NCI-H345 (cell line): ENCODE results near the gene MYO5A.
"Not testable (repeated sequence)": the region's sequence is repeated elsewhere in the genome, so short reads cannot be mapped to it uniquely, and the experiment has no call there.

ENCODE experiments used
- DNase-seq: peaks from one replicate; lab custom pipeline; 2025; lab: John Stamatoyannopoulos, UW

MYO5A gene

DNA sequence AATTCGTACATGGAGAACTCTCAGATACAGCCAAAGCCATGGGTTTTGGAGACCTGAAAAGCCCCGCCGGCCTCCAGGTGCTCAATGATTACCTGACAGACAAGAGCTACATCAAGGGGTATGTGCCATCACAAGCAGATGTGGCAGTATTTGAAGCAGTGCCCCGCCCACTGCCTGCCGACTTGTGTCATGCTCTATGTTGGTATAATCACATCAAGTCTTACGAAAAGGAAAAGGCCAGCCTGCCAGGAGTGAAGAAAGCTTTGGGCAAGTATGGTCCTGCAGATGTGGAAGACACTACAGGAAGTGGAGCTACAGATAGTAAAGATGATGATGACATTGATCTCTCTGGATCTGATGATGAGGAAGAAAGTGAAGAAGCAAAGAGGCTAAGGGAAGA is 23.5 kb downstream of the MYO5A start:
- DNase-seq: no peak

DNA sequence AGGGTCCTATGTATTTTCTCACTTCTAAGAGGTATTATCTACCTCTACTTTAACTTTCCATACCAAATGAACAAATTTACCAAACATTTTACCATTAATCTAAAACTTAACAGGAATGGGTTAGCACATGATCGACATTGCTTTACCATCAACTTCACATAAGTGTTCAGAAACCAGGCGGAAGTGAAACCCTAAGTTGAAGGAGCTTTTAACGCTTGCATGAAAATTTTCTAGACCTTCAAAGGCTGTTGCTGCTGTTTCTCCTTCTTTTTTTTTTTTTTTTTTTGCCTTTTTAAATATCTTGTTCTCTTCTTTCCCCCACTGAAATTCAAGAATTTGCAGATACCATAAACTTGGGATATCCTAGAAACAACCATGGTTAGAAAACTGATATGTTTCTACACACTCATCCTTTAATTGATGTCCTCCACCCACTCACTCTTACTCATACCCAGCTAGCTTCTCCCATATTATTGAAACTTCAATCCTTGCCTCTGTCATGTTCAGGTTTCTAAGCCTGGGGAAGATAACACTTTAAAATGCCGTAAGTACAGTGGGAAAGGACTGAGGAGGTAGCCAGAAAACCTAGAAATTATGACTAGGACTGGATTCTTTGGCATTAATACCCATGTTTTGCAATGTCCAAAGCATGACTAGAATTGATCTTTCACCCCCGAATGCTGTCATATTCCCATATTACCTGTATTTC is 24.7 kb downstream of the MYO5A start:
- DNase-seq: no peak

DNA sequence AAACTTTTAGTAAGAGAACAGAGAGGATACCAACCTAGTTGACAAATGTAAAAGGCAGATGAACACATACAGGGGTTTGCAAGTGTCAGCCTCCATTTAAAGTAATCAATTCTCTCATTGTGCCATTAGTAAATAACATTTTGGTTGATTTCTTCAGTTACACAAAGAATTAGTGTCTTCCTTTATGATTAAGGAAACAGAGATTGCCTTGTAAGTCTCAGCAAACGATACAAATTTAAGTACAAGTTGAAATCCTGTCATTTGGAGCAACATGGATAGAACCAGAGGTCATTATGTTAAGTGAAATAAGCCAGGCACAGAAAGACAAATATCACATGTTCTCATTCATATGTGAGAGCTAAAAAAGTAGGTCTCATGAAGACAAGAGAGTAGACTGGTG is 26.1 kb downstream of the MYO5A start:
- no peak for DNase-seq

- no peak for DNase-seq
Observed at GRCh38 chr15:52499506-52499905, 29.2 kb downstream of the MYO5A start.

DNA sequence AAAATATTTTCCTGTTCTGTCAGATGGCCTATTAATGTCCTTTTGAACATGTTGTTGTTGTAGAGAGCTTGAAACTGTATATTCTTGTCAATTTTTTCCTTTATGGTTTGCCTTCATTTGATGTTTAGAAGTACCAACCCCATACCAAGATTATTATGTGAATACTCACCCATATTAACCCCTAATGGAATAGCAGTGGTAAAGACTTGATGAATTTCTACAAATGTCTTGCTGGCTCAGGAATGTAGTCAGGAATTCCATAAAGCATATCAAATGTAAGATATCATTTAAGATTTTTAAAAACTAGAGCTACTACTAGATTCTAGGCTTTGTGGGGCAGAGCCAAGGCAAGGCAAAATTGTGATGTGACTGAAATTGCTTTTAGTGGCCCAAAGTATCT is 30.0 kb downstream of the MYO5A start:
- no peak for DNase-seq

DNA sequence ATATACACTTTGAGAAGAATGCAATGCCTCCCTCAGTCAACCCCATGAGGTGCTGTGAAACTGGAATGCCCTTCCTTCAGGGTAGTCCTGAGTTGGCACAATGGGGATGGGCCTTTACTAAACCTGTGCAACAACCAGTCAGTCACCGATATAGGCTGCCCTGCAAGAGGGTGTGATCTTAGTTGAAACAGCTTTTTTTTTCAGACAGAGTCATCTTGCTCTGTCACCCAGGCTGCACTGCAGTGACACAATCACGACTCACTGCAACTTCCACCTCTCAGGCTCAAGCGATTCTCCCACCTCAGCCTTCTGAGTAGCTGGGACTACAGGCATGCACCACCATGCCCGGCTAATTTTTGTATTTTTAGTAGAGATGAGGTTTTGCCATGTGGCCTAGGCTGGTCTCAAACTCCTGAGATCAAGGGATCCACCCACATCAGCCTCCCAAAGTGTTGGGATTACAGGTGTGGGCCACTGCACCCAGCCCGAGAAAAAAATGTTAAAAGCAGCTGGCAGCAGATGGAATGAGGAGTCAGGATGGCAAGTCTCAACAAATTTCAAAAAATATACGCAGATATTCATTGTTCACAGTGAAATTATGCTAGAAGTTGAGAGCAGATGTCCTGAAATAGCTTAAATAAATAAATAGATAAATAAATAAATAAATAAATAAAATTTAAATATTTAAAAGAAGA is 31.8 kb downstream of the MYO5A start:
- no peak for DNase-seq

DNA sequence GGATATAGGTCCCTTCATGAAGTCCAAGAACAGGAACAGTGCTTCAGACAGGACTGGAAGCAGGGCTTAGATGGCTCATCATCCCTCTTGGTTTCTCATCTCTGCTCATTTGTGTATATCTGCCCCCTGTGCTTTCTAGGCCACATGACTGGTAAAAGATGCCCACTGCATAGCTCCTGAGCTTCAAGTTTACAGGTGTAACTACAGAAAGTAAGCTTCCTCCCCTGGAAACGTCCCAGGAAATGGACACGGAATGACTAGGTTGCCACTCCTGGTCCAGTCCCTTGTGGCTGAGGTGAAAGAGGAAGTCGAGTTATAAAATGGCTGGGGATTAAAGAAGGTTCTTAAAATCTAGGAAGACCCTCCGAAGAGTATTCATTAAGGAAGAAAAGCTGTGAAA is 32.5 kb downstream of the MYO5A start:
- DNase-seq: no peak

GRCh38 chr15:52495125-52495524 is 33.6 kb downstream of the MYO5A start:
- no peak for DNase-seq

- DNase-seq: no peak
Observed at GRCh38 chr15:52493968-52494367, 34.7 kb downstream of the MYO5A start.

GRCh38 chr15:52492132-52492531 is 36.5 kb downstream of the MYO5A start:
- DNase-seq: no peak

GRCh38 chr15:52491472-52491871 is 37.2 kb downstream of the MYO5A start:
- no peak for DNase-seq

DNA sequence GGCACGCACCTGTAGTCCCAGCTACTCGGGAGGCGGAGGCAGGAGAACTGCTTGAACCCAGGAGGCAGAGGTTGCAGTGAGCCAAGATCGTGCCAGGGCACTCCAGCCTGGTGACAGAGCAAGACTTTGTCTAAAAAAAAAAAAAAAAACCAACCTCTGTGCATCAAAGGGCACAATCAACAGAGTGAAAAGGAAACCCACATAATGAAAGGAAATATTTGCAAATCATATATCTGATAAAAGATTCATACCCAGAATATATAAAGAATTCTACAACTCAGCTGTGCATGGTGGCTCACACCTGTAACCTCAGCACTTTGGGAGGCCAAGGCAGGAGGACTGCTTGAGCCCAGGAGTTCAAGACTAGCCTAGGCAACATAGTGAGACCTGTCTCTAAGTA is 39.2 kb downstream of the MYO5A start:
- not testable (repeated sequence) for DNase-seq

DNA sequence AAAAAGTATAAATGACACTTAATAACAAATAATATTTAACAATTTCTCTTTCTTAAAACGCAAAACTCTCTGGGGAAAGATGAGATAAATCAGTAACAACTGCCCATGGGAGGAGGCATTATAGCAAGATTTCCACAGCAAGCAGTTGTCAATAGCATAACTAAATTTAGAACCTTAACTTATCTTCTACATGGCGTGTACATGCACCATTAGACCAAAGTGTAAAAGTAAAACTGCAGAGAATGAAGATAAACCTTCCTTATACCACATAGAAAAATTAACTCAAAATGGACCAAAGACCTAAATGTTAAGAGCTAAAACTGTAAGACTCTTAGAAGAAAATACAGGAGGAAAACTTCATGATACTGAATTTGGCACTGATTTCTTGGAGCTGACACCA is 39.9 kb downstream of the MYO5A start:
- no peak for DNase-seq

GRCh38 chr15:52486003-52486996 is 42.4 kb downstream of the MYO5A start:
- no peak for DNase-seq

GRCh38 chr15:52485290-52485689 is 43.4 kb downstream of the MYO5A start:
- DNase-seq: no peak

DNA sequence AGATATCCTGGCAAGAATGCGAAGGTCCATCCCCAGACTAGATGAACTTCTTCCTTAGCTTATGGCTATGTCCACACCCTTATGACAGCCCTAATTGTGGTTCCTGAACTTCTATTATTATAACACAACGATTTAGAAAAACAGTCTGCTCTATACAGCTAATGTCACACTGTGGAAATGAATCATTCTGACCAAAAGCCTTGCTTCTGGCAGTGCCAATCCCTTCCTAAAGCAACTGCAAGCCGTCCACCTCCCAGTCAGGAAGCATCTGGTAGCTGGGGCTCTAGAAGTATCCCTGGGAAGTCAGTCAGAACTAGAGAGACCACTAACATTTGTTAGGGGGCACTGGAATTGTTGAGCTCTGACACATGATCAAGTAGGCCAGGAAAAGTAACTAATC is 45.0 kb downstream of the MYO5A start:
- DNase-seq: no peak

DNA sequence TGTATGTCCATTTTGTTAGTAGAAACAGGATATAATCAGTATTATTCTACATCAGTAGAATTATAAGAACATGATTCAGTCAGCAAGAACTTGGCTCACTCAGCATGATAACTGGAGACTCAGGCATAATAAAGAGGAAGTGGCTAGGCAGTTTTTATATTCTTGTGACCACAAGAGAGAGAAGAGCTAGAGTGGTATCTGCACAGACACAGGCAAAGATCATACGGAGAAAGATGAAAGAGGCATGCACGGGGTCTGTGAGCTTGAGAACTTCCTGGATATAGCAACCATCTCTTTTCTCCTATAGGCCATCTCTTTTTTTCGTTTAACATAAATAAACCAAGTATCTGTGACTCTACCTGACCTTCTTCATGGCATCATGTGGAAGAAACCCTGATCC is 46.8 kb downstream of the MYO5A start:
- DNase-seq: no peak

GRCh38 chr15:52480990-52481389 is 47.7 kb downstream of the MYO5A start:
- DNase-seq: no peak

- no peak for DNase-seq
Observed at GRCh38 chr15:52466716-52467115, 62.0 kb downstream of the MYO5A start.

DNA sequence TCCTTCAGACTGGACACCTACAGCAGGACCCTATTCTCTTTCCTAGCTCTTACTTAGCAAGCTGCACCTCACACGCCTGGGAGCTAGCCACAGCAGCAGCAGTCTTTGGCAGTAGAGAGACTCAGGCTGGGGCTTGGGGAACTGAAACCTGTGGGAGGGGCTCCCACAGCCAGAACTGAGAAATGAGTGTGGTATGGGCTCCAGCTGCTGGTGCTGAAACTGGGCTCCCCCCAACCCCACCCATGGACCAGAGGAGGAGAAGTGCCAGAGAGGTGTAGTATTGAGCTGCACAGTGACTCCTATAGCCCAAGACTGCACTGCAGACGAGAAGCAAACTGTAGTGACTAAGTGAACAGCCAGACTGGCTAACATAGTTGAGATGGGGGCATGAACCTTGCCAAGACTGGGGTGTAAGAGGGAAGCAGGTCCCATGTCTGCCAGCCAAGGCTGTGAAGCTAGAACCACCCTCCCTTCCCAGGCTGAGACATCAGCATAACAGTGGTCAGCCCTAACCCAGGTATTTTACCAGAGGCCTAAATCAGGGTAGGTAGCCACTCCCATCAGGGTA is 62.5 kb downstream of the MYO5A start:
- DNase-seq: no peak

DNA sequence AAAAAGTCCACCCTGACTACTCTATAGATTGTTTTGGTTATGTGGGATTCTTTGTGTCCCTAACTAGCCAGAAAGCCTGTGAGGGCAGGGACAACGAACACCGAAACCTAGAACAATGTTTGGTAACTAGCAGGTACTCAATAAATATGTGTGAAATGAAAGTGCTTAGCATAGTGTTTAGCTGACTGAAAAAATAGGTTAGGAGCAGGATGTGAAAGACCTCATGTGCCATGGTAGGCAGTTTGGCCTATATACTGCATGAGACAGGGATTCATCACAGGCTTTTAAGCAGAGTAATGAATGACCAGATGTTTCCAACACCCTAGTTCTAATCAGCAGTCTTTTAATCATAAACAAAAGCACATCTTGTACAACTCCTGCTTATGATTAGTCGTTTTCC is 64.2 kb downstream of the MYO5A start:
- DNase-seq: no peak

GRCh38 chr15:52464040-52464439 is 64.6 kb downstream of the MYO5A start:
- DNase-seq: no peak
